Keratinocyte (primary cell): ENCODE measurements around the gene DCAKD. TPM values are rescaled to one million over a fixed set of nuclear protein-coding genes. Genes with fewer than 3 reads are reported as not detected.

Experiments
- DNase-seq: peaks from one replicate; pipeline ENCODE4 v3.0.0-alpha.2; 2011; ENCODE audit warnings: low read depth, missing footprints, low spot score
- FAIRE-seq: peaks from 2 replicates; lab custom pipeline; 2011; peaks lifted over from hg19 to GRCh38; lab: Jason Lieb, UNC
- H2AFZ ChIP-seq: 2 replicates; pipeline ENCODE4 v1.6.0; 2012; ENCODE audit warnings: low read length, control low read depth, inconsistent platforms; ENCODE audit not compliant: control insufficient read depth
- H3K27ac ChIP-seq: 2 replicates; pipeline ENCODE4 v1.5.1; 2011; ENCODE audit warnings: low read length; ENCODE audit not compliant: control insufficient read depth, insufficient read depth
- H3K27me3 ChIP-seq: 3 replicates; pipeline ENCODE4 v1.6.0; 2011; ENCODE audit warnings: low read length; ENCODE audit not compliant: control insufficient read depth, insufficient read depth; ENCODE audit errors: extremely low read depth
- H3K36me3 ChIP-seq, 2 experiments: 2 replicates in 1 of 2; 3 replicates in 1 of 2; pipeline ENCODE4 v1.5.1; 2011; ENCODE audit warnings: low read length in 2 of 2, mild to moderate bottlenecking in 1 of 2; ENCODE audit not compliant: control insufficient read depth in 2 of 2, insufficient read depth in 2 of 2; ENCODE audit errors: extremely low read depth in 1 of 2
- H3K4me1 ChIP-seq: 3 replicates; pipeline ENCODE4 v1.5.1; 2011; ENCODE audit warnings: low read length; ENCODE audit not compliant: control insufficient read depth, insufficient read depth; ENCODE audit errors: extremely low read depth
- H3K4me2 ChIP-seq: 3 replicates; pipeline ENCODE4 v1.6.0; 2011; ENCODE audit warnings: low read depth, low read length; ENCODE audit not compliant: control insufficient read depth, insufficient read depth; ENCODE audit errors: extremely low read depth
- H3K4me3 ChIP-seq, 3 experiments: fragments of 200-600 bp in 1 of 3; sonication (generic) in 1 of 3; 2 replicates in 2 of 3; 3 replicates in 1 of 3; pipeline ENCODE4 v1.5.1; 2011 to 2016; ENCODE audit warnings: low read length in 3 of 3, mild to moderate bottlenecking in 3 of 3, control low read depth in 2 of 3, inconsistent platforms in 1 of 3, low read depth in 1 of 3, mixed read lengths in 1 of 3, mixed run types in 1 of 3, moderate library complexity in 1 of 3; ENCODE audit not compliant: control insufficient read depth in 2 of 3, insufficient read depth in 2 of 3; ENCODE audit errors: extremely low read depth in 1 of 3
- H3K79me2 ChIP-seq: 2 replicates; pipeline ENCODE4 v1.6.0; 2012; ENCODE audit warnings: low read length; ENCODE audit not compliant: control insufficient read depth, insufficient read depth
- H3K9ac ChIP-seq: 3 replicates; pipeline ENCODE4 v1.6.0; 2011; ENCODE audit warnings: low read length; ENCODE audit not compliant: control insufficient read depth, insufficient read depth; ENCODE audit errors: extremely low read depth
- H3K9me1 ChIP-seq: 3 replicates; pipeline ENCODE4 v1.6.0; 2011; ENCODE audit warnings: low read length; ENCODE audit not compliant: control insufficient read depth, insufficient read depth; ENCODE audit errors: extremely low read depth
- H3K9me3 ChIP-seq: 2 replicates; pipeline ENCODE4 v1.5.1; 2012; ENCODE audit warnings: low read depth, low read length; ENCODE audit not compliant: control insufficient read depth
- H4K20me1 ChIP-seq: 3 replicates; pipeline ENCODE4 v1.6.0; 2011; ENCODE audit warnings: low read length; ENCODE audit not compliant: control insufficient read depth, insufficient read depth; ENCODE audit errors: extremely low read depth
- EZH2 ChIP-seq: IDR thresholded peaks from one replicate; pipeline ENCODE4 v1.6.1; 2012; ENCODE audit warnings: inconsistent platforms, mild to moderate bottlenecking, low read length, moderate library complexity
- dilution Hi-C: fragments of 300-500 bp; cut with MboI; formaldehyde crosslinking; loops from one replicate; pipeline ENCODE4 v1.7.0; 2020; ENCODE audit warnings: low sequenced_read_pairs; ENCODE audit not compliant: extremely low pct_ligation_motif_present
- polyA plus RNA-seq, 5 experiments: library from polyadenylated mRNA; depleted of rRNA in 3 of 5; stranded (reverse) in 3 of 5; stranded (forward) in 1 of 5; unstranded in 1 of 5; fragments of >200 nt; gene quantifications; 1 replicate in 1 of 5; 2 replicates in 3 of 5; 3 replicates in 1 of 5; pipeline versions ENCODE4 v1.2.1 to v1.2.3, GENCODE V29; 2011 to 2012; ENCODE audit warnings: missing spikeins in 2 of 5, low read depth in 1 of 5, low replicate concordance in 1 of 5
- TF ChIP-seq, protein P1 (sequence below), 3 experiments: IDR thresholded peaks in 1 of 3; conservative IDR thresholded peaks in 1 of 3; optimal IDR thresholded peaks in 1 of 3; 2 replicates in 2 of 3; 3 replicates in 1 of 3; pipeline versions ENCODE3 to v1.5.1; 2011; ENCODE audit warnings: low read length in 3 of 3, mild to moderate bottlenecking in 3 of 3, moderate library complexity in 2 of 3, control low read depth in 1 of 3, inconsistent platforms in 1 of 3; ENCODE audit not compliant: insufficient read depth in 2 of 3; ENCODE audit errors: extremely low read depth in 1 of 3

The DCAKD gene
- polyA plus RNA-seq, 1 donor (not counting 4 experiments of a cell fraction or from before 2014, with no cell fraction given): 18.7 TPM

DNA sequence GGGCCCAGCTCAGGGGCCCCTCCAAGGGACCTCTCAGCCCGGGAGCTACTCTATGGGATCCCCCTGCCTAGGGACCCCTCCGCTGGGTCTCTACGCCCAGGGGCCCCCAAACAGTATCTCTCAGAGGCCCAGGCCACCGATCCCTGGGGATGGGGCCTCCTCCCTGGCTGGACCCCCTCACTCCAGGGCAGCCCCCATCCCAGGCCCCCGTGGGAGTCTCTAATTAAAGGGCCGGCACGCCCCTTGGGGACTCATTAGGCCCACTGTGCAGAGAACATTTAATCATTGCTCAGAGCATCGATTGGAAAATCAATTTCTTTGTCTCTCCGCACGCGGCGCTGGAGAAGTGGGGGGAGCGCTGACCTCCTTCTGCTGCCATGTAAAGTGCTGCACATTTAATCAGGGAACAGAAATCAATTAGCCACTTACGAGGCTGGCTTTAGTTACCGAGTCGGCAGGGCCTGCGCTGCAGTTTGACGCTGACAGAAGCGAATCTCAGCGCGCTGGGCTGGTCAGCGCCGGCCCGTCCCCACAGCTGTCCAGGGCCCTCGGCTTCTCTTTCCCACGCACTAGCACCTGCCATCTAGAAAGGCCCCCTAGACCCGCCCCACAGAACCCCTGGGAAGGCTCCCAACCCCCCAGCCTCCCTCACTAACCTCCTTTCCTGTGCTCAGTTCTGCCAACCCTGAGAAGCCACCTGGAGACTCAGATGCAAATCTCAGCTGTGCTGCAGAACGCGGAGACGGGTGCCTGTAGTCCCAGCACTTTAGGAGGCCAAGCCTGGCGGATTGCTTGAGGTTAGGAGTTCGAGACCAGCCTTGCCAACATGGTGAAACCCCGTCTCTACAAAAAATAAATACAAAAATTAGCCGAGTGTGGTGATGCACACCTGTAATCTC, 63.1 kb downstream of the DCAKD start:
- Histone ChIP-seq H3K4me2 (no peak overlapping the region), H3K9me3 (no peaks in the 10 kb centered on the region), H3K9me1 (no peaks in the 10 kb centered on the region), H3K4me1 (no peaks in the 10 kb centered on the region), H3K79me2 (no peaks in the 10 kb centered on the region), H4K20me1 (no peaks in the 10 kb centered on the region), H3K36me3 (no peaks in the 10 kb centered on the region), H3K9ac (no peak overlapping the region), H2AFZ (no peak overlapping the region), H3K27me3 (peaks cover 43% of the 10 kb centered on the region), H3K27ac (no peak overlapping the region), H3K4me3 (no peak overlapping the region)
- dilution Hi-C loops: no loop called here
- FAIRE-seq (no peak), DNase-seq (no peak)
- no peak for TF ChIP-seq EZH2
- TF ChIP-seq, protein P1, sequence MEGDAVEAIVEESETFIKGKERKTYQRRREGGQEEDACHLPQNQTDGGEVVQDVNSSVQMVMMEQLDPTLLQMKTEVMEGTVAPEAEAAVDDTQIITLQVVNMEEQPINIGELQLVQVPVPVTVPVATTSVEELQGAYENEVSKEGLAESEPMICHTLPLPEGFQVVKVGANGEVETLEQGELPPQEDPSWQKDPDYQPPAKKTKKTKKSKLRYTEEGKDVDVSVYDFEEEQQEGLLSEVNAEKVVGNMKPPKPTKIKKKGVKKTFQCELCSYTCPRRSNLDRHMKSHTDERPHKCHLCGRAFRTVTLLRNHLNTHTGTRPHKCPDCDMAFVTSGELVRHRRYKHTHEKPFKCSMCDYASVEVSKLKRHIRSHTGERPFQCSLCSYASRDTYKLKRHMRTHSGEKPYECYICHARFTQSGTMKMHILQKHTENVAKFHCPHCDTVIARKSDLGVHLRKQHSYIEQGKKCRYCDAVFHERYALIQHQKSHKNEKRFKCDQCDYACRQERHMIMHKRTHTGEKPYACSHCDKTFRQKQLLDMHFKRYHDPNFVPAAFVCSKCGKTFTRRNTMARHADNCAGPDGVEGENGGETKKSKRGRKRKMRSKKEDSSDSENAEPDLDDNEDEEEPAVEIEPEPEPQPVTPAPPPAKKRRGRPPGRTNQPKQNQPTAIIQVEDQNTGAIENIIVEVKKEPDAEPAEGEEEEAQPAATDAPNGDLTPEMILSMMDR (optimal IDR thresholded peaks at IDR 0.05 in 1 of 3, IDR thresholded peaks at IDR 0.05 in 1 of 3, conservative IDR thresholded peaks at IDR 0.05 in 1 of 3; ENCODE audit: extremely low read depth in 1 of 3, insufficient read depth in 2 of 3, low read length in 3 of 3): no peak

DNA sequence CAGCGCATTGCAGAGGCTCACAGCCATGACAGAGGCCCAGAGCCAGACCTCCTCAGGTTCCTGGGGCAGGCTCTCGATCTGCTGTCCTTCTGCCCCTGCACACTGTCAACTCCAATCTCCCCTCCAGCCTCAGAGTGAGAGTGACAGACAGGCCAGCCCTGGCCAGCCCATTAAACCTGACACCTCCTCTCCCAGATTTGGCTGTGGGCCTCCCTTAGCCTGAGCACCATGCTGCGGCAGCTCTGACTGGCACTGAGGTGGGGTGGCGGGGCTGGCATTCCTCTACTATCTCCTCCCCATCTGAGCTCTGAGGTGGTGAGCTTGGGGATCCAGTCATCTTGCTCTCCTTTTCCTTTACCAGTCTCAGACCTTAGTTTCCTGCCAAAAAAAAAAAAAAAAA, 67.9 kb downstream of the DCAKD start:
- H3K9me3 ChIP-seq: no peaks in the 10 kb centered on the region
- H3K9ac ChIP-seq: no peak overlapping the region
- H3K9me1 ChIP-seq: no peaks in the 10 kb centered on the region
- dilution Hi-C loops: no loop called here
- no peaks in the 10 kb centered on the region for H3K4me1 ChIP-seq
- DNase-seq (no peak), FAIRE-seq (no peak)
- TF ChIP-seq, protein P1 (optimal IDR thresholded peaks at IDR 0.05 in 1 of 3, IDR thresholded peaks at IDR 0.05 in 1 of 3, conservative IDR thresholded peaks at IDR 0.05 in 1 of 3; ENCODE audit: extremely low read depth in 1 of 3, insufficient read depth in 2 of 3, low read length in 3 of 3): no peak
- TF ChIP-seq EZH2: no peak
- H3K27ac ChIP-seq: no peak overlapping the region
- peaks cover 3% of the 10 kb centered on the region for H4K20me1 ChIP-seq
- no peaks in the 10 kb centered on the region for H3K79me2 ChIP-seq
- no peak overlapping the region for H3K4me2 ChIP-seq
- peaks cover 44% of the 10 kb centered on the region for H3K27me3 ChIP-seq
- H2AFZ ChIP-seq: no peak overlapping the region
- H3K36me3 ChIP-seq: no peaks in the 10 kb centered on the region
- no peak overlapping the region for H3K4me3 ChIP-seq
